ENCODE data around the gene GRIK1.
A peak's percentile ranks its signal among the peaks of the same experiment; 100 is the strongest.
"Not testable (repeated sequence)": the region's sequence is repeated elsewhere in the genome, so short reads cannot be mapped to it uniquely, and the experiment has no call there.

Gene GRIK1

DNA sequence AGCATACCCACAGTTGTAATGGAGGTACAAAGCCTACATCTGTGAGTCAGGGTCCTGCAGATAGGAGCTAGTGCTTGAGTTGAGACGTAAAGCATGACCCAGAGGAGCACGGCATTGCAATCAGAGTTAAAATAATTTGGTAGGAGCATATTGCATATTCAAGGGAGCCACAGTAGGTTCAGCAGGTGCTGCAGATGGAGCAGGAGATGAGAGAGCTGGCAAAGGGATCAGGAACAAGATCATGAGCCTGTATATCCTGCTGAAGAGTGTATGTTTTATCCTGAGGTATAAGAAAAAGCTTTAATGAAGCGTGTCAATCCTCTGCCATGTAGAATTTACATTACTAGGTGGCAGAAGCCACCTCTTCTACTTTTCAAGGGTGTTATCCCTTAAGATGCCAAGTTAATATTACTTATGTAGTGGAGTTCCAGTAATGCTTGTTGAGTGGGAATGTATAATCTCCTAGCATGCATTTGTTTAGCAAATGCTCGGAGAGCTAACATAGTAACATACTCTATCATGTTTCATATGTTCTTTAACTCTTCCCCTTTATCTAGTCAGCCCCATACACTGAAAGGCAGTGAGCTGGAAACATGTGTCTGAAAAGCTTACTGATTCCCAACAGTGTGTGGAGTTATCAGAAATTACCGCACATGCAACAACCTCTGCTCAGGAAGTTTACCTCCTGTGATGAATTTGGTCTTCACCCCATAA lies 300.3 kb downstream of the GRIK1 start:
- DNase-seq = peak; percentile 8 to 76

DNA sequence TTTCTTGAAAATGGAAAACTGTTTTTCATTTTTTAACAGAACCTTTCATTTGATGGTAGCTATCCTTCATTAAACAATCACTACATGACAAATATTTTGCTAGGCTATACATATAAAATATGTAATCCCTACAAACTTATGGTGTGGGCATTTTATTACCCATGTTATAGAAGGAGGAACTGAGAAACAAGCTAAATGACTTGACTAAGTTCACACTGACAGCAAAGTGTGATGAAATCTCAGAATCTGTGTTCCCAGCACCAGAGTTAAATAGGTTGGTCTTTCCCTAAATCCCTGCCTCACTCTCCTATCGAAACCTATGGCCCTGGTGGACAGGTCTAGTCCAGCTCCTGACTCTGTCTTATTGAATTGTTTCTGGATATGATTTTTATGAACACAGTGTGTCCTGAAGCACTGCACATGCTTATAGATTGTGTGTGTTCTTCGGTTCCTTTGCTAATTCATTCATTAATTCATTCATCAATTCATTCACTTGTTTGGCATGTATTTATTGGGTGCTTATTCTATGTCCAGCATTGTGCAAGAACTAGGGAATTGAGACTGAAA lies 301.0 kb downstream of the GRIK1 start:
- DNase-seq = no peak

DNA sequence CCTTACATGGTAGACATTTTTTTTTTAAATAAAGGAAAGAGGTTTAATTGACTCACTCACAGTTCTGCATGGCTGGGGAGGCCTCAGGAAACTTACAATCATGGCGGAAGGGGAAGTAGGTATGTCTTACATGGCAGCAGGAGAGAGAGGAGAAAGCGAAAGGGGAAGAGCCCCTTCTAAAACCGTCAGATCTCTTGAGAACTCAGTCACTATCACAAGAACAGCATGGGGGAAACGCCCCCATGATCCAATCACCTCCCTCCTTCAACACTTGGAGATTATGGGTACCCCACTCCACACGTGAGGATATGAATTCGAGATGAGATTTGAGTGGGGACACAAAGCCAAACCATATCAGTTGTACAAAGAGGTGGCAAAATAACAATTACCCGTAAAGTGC lies 301.7 kb downstream of the GRIK1 start:
- no peak for DNase-seq

DNA sequence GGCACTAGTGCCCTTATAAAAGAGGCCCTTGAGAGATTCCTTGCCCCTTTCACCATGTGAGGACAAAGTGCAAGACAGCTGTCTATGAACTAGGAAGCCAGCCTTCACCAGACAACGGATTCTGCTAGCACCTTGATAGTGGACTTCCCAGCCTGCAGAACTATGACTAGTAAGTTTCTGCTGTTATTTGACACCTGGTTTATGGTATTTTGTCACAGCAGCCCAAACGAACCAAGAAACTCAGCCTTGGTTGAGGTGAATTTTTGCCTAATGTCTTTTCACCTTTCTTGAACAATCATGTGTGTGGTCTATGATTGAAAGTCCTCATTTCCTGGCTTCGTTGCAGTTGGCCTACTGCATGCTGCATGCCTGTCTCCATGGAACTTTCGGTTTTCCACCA lies 302.2 kb downstream of the GRIK1 start:
- DNase-seq = no peak

DNA sequence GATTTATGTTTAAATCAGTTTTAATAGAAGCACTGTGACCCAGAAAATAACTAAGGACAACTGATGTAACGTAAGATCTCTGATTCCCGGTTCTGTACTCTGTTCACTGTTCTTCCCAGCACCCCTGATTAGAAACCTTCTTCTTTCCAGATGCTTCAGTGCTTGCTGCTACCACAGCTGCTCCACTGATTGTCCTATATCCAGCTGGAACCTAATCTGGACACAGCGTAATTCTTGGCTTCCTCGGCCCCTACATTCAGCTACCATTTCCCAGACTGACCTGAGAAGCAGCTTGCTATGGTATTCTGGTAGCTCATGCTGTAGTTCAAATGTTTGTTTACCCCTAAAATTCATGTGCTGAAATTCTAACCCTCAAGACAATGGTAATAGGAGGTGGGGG lies 302.7 kb downstream of the GRIK1 start:
- no peak for DNase-seq

DNA sequence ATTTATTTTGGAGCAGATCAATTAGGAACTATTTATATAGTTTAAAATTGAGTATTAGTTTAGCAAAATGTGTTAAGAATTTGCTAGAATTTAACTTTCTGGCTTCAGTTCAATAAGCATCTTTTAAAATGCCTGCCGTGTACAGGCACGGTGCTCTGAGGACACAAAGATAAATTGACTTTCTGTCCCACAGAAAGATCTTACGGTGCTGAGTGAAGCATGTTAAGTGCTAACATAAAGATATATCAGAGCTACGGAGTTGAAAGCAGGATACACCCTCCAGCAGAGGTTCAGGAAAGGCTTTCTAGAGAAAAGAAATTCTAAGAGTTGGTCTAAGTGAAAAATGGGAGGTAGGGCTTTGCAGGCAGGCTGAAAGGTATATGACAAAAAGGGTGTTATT lies 305.4 kb downstream of the GRIK1 start:
- no peak for DNase-seq

DNA sequence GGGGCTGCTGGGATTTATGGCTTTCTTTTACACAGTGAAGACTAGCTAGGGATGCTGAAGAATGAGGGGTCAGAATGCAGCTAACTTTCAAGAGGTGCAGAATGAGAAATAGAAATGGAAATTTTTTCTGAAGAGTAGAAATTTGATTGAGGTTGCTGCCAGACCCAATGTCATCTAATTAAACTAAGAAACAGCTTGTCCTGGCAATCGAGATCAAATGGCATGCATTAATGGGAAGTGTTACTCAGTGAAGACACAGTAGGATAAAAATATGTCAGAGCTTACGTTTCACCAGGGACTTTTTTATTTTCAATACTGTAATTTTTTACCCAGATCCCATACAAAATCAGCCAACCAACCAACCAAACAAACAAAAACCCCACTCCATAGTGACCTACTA lies 306.0 kb downstream of the GRIK1 start:
- no peak for DNase-seq

DNA sequence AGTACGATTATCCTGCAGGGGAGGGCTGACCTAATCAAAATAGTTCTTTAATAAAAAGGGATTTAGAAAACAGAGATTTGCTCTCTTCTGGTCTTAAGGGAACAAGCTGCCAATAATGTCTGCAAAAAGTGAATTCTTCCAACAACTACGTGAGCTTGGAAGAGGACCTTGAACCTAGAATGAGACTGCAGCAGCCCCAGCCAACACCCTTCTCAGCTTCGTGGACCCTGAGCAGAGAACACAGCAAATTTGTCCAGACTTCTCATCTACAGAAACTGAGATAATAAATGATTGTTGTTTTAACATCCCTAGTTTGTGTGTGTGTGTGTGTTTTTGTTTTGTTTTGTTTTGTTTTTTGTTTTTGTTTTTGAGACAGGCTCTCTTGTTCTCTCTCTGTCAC lies 309.4 kb downstream of the GRIK1 start:
- DNase-seq = no peak

DNA sequence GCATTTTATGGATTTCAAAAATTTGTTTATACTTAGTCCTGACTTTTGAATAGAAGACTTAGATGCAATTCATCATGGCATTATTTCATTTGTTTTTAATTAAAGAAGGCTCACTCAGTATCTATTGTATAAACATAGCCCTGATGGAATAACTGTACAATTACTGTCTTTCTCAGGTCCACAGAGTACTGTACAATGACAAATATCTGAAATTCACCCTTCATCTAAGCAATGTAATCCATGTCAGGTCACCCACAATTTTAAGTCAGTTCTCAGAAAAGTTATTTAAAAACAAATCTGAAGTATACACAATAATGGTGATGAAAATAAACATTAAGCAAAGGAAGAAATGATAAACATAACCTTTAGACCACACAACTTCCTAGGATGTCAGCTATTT lies 311.9 kb downstream of the GRIK1 start:
- no peak for DNase-seq

DNA sequence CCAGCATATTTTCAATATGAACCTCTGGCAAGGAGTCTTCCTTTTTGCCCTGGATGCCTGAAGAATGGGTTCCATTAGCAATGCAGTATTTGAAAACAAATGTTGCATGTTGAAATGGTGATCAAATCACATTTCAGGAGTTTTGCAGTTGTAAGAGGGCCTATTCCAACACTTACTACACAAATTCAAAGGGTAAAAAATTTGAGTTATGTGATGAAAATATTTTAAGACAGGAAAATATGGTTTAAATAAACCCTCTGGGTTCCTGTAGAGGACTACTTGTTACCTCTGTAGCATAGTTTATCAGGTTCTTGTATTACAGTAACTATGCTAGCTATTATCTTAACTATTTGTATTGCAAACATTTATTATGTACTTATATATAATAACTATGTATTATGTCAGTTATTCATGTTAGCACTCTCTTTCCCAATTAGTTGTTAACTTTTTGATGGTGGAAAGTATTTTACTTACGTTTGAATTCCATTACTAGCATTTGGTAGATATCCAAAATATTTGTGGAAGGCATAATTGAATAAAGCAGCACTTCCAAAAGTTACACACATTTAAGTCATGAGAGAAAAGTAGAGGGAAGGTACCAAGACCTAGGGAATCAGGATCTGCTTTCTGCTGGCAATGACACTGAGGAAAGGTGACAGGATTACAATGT lies 312.9 kb downstream of the GRIK1 start:
- no peak for DNase-seq

DNA sequence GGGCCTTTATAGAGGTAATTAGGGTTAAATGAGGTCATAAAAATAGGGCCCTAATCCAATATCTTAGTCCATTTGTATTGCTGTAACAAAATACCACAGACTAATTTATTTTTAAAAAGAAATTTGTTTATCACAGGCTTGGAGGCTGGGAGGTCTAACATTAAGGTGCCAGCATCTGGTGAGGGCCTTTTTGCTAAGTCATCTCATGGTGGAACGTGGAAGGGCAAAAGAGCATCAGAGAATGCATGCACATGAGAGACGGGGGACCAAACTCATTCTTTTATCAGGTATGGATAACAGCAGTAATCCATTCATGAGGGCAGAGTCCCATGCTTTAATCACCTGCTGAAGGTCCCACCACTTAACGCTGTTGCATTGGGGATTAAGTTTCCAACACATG lies 313.8 kb downstream of the GRIK1 start:
- DNase-seq = no peak

DNA sequence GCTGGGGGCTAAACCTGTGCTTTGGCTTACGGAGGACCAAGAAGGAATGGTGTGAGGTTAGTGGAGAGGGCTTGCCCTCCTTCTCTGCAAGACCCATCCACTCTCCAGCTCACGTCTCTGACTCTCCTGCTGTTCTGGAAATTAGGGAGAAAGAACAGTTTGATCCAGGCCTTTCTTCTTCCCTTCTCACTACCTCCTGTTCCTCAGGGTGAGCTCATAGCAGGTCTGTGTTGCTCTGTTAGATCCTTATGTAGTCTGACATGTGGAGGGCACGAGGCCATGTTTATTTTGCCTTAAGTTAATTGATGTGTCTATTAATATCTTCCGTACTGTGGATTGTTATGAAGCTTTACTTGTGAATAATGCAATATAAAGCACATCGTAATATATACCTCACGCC lies 315.0 kb downstream of the GRIK1 start:
- no peak for DNase-seq

DNA sequence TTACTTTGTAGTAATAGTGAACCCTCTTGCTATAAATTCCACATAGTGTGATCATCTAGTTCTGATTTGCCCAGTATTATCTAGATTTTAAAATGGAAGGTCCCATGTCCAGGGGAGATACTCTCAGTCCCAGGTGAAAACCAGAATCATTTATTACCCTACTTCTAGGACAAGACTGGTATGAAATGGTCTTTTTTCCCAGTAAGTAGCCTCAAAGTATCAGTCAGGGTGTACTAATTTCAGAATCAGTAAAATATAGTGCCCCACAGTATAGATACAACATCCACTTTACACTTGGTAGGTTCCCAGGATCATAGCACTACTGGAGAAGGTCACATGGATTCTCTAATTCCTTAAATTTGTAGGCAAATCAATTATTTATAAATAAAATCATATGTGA lies 318.3 kb downstream of the GRIK1 start:
- DNase-seq = no peak

DNA sequence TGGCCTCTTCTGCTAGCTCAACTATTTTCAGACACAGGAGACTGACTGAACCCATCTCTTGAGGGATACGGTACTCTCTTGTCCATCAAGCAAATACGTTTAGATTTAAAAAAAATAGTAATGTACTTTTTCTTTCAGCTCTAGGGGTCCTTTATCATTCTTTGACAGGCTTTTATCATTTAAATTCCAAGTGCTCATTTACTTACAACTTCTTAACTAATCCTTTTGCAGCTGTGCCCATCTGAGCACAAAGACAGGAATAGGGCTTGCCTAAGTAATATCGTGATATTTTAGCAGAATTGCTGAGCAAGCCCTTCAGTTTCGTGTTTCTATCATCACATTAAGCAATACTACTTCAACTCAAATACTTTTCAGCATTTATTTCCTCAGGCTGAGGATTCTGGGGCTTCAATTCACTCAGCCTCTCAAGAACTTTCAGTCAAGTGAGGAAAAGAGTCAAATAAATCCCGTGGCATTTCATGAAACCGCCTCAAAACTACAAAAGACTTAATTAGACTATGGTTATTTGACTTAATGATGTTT lies 323.5 kb downstream of the GRIK1 start:
- no peak for DNase-seq

DNA sequence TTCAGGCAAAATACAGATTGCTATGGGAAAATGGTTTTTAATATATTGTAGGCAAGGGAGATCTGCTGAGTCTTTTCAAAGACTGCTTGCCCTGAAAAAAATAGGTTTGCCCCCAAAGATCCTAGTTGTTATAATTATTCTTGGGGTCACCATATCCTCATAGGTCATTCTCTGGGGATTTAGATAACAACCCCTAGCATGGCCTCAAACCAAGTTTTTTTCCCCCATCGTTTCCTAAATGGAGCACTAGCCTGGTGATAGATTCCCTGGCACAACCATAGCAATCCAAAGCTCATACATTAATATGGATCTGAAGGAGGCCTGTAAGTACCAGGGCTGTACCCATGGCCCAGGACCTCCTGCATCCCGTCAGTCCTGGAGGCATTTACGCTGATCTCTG lies 325.9 kb downstream of the GRIK1 start:
- no peak for DNase-seq

DNA sequence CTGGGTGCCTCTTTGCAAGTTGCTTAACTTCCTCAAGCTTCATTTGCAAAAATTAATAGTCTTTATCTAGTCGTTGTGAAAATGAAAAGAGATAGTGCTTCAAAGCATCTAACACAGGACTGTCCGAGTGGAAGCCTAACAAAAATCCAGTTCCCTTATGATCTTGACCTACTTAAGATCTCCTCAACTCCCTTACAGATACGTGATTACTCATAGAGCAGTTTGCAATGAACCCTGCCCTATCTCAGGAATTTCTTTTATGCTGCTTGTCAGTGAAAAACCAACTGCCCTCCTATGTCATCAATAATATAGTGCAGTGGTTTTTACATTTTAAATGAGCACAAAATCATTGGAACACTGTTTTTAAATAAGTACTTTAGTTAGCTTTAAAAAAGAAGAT lies 326.8 kb downstream of the GRIK1 start:
- no peak for DNase-seq

DNA sequence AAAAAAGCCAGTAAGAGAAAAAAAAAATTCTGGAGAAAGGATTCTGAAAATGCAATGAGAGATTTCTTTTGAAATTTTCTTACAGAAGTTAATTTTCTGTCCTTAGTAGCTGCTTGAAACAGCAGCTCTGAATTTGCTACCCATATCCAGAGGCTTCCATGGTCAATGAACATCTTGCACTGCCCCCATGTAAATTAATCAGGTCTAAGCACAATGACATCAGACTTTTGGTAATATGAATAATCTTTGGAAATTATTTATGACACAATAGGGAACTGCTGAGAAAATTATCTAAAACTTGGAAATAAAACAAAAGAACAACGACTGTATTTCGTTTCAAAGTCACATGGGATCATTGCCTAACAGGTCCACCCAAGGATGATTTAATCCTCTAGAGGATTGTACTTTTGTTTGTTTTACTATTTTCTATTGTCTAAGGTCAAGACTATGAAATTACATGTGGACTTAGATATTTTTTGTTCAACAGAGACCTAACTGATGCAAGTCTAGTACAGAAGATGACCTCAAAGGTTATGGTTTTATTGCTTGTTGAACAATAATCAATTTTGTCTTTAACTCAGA lies 328.9 kb downstream of the GRIK1 start:
- no peak for DNase-seq

DNA sequence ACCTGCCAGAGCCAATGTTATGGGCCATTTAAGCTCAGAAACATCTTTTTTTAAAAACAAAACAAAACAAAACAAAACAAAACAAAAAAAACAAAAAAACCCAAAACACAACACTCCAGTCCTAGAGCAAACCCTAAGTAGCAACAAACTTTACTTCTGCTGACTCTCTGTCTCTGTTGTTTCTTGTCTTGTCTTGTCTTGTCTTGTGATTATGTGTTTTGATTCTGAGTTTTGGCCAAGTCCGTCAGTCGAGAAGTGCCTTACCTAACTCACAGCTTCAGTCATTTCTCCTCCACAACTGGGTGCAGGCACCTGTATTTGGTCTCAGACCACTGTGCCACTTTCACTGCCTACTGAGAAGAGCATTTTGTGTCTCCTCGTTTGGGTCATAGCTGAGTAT lies 333.2 kb downstream of the GRIK1 start:
- DNase-seq = no peak

DNA sequence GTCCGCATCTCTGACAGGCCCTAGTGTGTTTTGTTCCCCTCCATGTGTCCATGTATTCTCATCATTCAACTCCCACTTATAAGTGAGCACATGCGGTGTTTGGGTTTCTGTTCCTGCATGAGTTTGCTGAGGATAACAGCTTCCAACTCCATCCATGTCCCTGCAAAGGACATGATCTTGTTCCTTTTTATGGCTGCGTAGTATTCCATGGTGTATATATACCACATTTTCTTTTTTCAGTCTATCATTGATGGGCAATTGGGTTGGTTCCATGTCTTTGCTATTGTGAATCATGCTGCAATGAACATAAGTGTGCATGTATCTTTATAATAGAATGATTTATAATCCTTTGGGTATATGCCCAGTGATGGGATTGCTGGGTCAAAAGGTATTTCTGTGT lies 334.6 kb downstream of the GRIK1 start:
- DNase-seq = not testable (repeated sequence)

DNA sequence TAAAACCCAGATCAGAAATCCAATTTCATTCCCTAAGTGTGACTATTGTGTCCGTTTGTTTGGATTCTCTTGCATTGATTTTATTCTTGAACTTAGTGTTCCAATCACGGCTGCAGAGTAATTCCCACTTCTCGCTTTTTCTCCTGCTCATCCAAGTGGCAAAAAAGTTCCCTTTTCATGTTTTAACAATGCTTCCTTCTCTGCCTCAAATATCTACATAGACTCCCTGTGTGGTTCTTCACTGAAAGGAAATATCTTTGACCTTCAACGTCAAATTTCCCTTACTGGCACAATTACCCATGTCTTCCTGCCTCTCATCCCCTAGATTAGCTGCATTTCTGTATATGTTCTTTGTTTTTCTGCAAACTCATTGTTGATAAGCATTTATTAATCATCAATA lies 335.7 kb downstream of the GRIK1 start:
- DNase-seq = no peak

DNA sequence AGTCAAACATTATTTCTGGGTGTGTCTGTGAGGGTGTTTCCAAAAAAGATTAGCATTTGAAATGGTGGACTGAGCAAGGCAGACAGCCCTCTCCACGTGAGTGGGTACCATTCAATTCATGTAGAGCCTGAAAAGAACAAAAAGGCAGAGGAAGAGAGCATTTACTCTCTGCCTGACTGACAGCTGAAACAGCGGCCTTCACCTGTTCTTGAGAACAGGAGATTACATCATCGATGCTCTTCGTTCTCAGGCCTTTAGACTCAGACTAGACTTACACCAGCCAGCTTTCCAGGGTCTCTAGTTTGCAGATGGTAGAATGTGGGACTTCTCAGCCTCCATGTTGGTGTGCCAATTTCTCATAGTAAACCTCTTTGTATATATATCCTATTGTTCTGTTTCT lies 338.7 kb downstream of the GRIK1 start:
- DNase-seq = no peak

DNA sequence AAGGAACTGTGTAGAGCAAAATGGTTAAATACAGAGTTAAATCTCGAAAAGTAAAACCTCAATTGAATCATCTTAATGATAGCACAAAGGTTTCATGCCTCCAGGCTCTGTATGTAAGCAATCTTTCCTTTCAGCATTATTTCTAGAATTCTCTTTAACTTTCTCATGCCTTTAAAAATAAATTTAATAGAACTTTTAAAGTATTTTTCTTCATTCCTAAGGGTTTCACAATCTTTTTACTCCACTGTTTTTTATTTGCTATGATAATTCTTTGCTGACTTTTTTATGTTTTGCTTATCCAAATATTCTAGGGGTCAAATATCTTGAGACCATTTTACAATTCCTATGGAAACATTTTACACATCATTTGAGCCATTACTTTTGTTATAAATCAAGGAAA lies 353.1 kb downstream of the GRIK1 start:
- no peak for DNase-seq

DNA sequence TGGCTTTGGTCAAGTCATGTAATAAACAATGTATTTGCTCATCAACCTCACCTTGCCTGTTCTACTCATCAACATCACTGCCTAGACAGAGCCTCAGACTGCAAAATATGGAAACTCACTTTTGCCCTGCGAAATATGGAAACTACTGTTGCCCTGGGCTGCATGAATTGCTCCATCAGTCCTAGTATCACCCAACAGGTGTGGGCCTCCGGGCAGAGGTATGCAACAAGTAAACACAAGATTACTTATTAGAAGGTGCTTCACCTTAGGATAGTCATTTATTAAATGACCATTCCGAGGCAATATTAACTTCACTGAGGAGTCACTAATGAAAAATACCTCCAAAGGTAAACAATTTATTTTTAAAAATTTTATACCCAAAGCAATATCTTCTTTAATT lies 354.3 kb downstream of the GRIK1 start:
- no peak for DNase-seq

DNA sequence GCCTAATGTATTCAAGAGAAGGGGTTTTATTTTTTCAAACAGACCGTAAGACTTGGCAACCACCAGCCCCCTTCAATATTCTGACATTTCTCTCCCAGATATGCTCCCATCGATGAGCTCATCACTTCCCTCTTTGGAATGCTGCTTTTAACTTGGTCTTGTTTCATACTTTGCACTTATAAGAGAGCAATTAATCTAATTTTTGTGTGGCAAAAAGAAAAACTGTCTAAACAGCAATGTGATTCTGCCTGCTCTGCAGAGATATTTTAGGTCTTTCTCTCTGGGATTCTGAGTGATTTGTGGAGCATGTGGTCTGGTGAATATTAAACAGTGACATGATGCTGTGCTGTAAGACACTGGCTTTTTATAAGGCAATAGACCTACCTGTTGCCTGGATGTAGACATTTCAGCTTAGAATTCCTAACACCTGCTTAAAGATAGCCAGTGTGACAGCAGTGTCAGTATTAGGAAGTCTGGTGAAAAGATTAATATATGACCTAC lies 356.3 kb downstream of the GRIK1 start:
- no peak for DNase-seq

Measured in NCI-H524 (cell line).